Omental fat pad (tissue), 4 donors: Measurements from ENCODE around the gene CTSS. TPM values are rescaled to one million over a fixed set of nuclear protein-coding genes. Genes with fewer than 3 reads are reported as not detected.
A peak's percentile ranks its signal among the peaks of the same experiment; 100 is the strongest.
"Not testable (repeated sequence)": the region's sequence is repeated elsewhere in the genome, so short reads cannot be mapped to it uniquely, and the experiment has no call there.

Experiments
- ATAC-seq: fragments of 150-250 bp; one replicate; pipeline ENCODE4 v1.9.1; 2016; ENCODE audit warnings: mild to moderate bottlenecking, moderate library complexity; ENCODE audit not compliant: low FRiP score
- DNase-seq: peaks from one replicate; pipeline ENCODE4 v3.0.0-alpha.2; 2019; ENCODE audit warnings: low spot score
- total RNA-seq, 4 donors: library from RNA; depleted of rRNA; stranded (reverse); fragments of >200 nt; gene quantifications; one replicate each; pipeline ENCODE4 v1.1.0, GENCODE V29; 2016
- TF ChIP-seq, protein P1 (sequence below), 3 donors: fragments of 450-650 bp; IDR thresholded peaks; one replicate each; pipeline ENCODE4 v1.5.1; 2016 to 2017; ENCODE audit warnings: antibody characterized with exemption in 3 of 3, mild to moderate bottlenecking in 3 of 3, moderate library complexity in 2 of 3

The CTSS gene
- total RNA-seq, 4 donors from 2014 or later = 95.7 to 310 (median 139) TPM

- DNase-seq = no peak
- TF ChIP-seq, protein P1, sequence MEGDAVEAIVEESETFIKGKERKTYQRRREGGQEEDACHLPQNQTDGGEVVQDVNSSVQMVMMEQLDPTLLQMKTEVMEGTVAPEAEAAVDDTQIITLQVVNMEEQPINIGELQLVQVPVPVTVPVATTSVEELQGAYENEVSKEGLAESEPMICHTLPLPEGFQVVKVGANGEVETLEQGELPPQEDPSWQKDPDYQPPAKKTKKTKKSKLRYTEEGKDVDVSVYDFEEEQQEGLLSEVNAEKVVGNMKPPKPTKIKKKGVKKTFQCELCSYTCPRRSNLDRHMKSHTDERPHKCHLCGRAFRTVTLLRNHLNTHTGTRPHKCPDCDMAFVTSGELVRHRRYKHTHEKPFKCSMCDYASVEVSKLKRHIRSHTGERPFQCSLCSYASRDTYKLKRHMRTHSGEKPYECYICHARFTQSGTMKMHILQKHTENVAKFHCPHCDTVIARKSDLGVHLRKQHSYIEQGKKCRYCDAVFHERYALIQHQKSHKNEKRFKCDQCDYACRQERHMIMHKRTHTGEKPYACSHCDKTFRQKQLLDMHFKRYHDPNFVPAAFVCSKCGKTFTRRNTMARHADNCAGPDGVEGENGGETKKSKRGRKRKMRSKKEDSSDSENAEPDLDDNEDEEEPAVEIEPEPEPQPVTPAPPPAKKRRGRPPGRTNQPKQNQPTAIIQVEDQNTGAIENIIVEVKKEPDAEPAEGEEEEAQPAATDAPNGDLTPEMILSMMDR (IDR thresholded peaks at IDR 0.05) = no peak
- ATAC-seq = no peak
Observed at GRCh38 chr1:150778409-150778808, 12.8 kb upstream of the CTSS start.

DNA sequence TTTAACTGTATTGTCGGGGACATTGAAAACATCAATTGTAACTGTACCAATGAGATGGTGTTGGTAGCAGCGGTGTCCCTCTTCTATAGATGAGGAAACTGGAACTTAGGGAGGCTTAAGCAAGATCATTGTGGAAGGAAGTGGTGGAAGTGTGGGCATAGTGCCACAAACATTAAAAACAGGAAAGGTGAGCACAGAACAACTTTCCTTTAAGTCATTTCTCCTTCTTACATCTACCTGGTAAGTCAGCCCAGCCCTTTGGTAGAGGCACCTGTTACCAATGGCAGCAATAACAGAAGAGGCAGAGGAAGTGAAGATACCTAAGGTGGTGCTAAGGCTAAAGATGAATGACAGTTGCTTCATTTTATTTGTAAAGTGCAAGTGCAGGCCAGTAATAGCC lies 12.0 kb upstream of the CTSS start:
- TF ChIP-seq, protein P1 (IDR thresholded peaks at IDR 0.05) = no peak
- DNase-seq (no peak), ATAC-seq (no peak)

GRCh38 chr1:150775931-150776505 lies 10.4 kb upstream of the CTSS start:
- ATAC-seq, DNase-seq: not testable (repeated sequence)

- ATAC-seq (no peak), DNase-seq (no peak)
- TF ChIP-seq, protein P1 (IDR thresholded peaks at IDR 0.05) = no peak
Observed at GRCh38 chr1:150775276-150775675, 9.7 kb upstream of the CTSS start.

DNA sequence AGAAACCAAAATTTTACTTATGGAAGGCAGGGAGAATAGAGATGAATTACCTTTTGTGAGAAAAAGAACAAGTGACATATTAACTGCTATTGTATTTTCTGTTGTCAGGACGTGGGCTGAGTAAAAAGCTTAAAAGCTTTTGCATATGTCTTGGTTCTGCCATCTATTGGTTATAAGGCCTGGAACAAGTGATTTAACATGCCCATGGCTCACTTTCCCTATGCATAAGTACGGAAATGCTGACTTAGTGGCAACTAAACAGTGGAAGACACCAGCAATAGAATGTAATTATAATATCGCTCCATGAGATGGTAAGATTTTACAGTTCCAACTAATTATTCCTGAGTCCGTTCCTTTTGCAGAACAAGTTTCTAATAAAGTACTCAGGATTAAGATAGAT lies 6.7 kb upstream of the CTSS start:
- ATAC-seq (no peak), DNase-seq (no peak)
- TF ChIP-seq, protein P1 (IDR thresholded peaks at IDR 0.05) = no peak

DNA sequence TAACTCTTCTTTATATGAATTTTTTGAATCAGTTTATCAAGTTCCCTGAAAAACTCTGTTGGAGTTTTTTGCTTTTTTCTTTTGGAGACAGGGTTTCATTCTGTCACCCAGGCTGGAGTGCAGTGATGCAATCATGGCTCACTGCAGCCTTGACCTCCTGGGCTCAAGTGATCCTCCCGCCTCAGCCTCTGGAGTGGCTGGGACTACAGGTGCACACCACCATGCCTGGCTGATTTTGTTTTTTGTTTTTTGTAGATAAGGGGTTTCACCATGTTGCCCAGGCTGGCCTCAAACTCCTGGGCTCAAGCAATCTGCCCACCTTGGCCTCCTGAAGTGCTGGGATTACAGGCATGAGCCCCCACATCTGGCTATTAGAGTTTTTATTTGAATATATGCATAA lies 2.1 kb upstream of the CTSS start:
- DNase-seq, ATAC-seq: not testable (repeated sequence)

DNA sequence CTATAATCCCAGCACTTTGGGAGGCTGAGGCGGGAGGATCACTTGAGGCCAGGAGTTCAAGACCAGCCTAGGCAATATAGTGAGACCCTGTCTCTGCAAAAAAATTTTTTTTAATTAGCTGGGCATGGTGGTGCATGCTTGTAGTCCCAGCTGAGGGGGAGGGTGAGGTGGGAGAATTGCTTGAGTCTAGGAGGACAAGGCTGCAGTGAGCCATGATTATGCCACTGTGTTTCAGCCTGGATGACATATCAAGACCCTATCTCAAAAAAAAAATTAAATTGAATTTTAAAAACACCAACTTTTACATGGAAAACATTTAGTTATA lies 361 bp upstream of the CTSS start:
- not testable (repeated sequence) for ATAC-seq, DNase-seq

DNA sequence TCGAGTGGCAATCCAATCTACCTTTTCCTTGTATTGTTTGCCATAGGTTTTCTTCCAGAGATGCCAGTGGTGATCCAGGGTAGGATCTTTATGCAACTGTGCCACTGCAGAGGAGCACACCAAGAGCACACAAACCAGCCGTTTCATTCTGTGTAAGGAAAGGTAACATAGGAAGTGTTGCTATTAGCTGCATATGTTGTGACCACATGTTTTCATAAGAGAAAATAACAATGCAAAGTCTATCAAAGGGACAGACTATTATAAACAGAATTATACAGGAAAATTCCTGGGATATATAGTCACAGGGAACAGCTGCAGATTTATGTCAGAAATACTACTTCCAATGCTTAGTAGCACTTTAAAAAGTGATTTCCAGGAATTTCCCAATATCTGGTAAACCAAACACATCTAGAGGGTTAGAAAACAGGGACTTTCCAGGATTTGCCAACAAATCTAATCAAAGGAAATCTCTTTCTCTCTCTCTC lies 919 bp downstream of the CTSS start:
- ATAC-seq (peak; percentile 59), DNase-seq (no peak)
- TF ChIP-seq, protein P1 (IDR thresholded peaks at IDR 0.05) = no peak

GRCh38 chr1:150763018-150763417 lies 2.6 kb downstream of the CTSS start:
- TF ChIP-seq, protein P1 (IDR thresholded peaks at IDR 0.05) = no peak
- DNase-seq = no peak
- no peak for ATAC-seq
